Renal pelvis (tissue), 4 donors: ENCODE data around the gene BCAS3. TPM values are rescaled to one million over a fixed set of nuclear protein-coding genes. Genes with fewer than 3 reads are reported as not detected.
"Not testable (repeated sequence)": the region's sequence is repeated elsewhere in the genome, so short reads cannot be mapped to it uniquely, and the experiment has no call there.

ENCODE experiments used
- DNase-seq: peaks from one replicate; pipeline ENCODE4 v3.0.0-alpha.2; 2013
- polyA plus RNA-seq, 3 donors: library from polyadenylated mRNA; unstranded; fragments of 120-200 nt; gene quantifications; one replicate each; pipeline ENCODE4 v1.2.1, GENCODE V29; 2013; ENCODE audit not compliant: insufficient read length in 3 of 3

Gene BCAS3
- polyA plus RNA-seq, 3 donors, result 30.1 to 34.5 (median 32.6) TPM

DNA sequence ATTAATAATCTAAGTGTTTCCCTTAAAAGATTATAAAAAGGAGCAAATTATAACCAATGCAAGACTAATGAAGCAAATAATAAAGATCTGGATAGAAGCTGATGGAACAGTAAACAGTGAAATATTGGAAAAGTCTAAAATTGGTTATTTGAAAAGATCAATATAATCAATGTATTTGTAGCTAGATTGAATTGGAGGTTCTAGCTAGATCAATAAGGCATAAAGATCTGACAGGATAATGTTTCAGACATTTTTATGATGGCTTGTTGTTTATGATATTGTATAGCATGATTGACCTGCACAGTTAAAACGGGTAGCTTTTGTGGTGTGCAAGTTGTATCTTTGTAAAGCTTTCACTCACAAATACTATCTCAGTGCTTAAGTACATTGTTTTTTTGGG, 245.3 kb downstream of the BCAS3 start:
- no peak for DNase-seq

DNA sequence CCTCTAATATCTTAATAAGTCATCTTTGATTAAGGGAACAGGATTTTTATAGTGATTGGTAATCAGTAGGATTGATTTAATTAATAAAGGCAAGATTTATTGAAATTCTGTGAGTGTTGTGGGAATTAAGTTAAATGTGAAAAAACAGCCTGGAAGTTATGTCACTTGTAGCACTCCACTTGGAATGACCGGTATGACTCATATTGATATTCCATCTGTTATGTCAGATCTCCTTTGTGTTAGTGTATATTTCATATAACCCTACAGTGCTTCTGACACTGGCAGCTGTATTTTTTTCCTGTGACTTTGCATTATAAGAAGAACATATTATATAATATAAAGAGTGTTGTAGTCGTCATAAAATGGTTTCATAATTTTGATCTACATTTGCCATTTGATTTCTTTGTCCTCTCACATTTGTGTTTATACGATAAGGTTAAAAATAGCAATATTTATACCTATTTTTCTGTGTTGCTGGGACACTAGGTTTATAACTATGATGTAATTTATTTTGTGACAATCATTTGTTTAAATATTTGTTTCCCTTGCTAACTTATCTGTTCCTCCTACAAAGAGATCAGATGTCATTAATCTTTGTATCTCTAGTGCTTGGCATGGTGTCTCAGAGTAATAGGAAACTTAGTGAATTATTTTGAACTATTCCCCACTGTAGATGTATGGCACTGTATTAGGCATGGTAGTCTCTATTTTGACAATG, 249.0 kb downstream of the BCAS3 start:
- DNase-seq, result no peak

DNA sequence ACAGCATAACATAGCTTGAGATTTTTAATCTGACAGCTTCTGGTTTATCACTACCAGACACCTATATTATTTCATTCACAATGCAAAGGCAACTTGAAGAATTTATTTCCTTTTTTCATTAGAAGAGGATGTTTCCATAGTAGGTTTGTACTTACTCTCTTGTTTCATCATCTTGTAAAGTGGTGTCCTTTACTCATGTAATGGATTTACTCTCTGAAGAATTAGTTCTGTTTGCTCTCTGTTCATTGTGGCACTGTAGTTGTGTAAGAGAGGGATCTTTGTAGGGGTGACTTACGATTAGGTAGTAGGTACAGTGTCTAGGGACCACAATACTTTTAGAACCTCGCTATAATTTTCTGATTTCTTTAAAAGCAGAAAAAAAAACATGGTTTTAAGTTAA, 256.1 kb downstream of the BCAS3 start:
- no peak for DNase-seq

DNA sequence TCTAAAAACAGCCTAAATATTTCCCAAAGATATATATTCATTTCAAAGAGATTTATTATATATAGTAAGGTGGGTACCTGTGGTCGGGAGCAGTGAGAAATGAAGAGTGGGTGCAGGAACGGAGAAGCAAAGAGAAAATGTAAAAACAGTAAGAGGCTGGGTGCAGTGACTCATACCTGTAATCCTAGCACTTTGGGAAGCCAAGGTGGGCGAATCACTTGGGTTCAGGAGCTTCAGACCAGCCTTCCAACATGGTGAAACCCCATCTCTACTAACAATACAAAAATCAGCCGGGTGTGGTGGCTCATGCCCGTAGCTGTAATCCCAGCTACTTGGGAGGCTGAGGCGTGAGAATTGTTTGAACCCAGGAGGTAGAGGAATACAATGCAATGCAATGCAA, 257.1 kb downstream of the BCAS3 start:
- no peak for DNase-seq

DNA sequence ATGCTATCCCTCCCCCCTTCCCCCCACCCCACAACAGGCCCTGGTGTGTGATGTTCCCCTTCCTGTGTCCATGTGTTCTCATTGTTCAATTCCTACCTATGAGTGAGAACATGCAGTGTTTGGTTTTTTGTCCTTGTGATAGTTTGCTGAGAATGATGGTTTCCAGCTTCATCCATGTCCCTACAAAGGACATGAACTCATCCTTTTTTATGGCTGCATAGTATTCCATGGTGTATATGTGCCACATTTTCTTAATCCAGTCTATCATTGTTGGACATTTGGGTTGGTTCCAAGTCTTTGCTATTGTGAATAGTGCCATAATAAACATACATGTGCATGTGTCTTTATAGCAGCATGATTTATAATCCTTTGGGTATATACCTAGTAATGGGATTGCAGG, 258.3 kb downstream of the BCAS3 start:
- not testable (repeated sequence) for DNase-seq

DNA sequence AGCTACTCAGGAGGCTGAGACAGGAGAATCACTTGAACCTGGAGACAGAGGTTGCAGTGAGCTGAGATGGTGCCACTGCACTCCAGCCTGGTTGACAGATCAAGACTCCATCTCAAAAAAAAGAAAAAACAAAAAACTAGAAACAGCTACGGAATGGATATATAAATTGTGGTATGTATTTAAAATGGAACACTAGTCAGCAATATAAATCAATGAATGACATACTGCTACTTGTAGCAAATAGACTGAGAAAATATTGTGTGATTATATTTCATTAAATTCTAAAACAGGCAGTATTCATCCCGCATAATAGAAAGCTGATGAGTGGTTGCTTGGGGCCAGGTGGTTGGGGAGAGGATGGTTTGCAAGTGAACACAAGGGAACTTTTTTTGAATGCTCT, 261.7 kb downstream of the BCAS3 start:
- no peak for DNase-seq

GRCh38 chr17:60941028-60941427, 263.4 kb downstream of the BCAS3 start:
- peak; percentile 12 for DNase-seq

GRCh38 chr17:60941571-60941970, 263.9 kb downstream of the BCAS3 start:
- no peak for DNase-seq

GRCh38 chr17:60944751-60945150, 267.1 kb downstream of the BCAS3 start:
- no peak for DNase-seq

GRCh38 chr17:60947100-60947499, 269.4 kb downstream of the BCAS3 start:
- DNase-seq, result no peak

- no peak for DNase-seq
Measured at GRCh38 chr17:60947543-60947942, 269.9 kb downstream of the BCAS3 start.

GRCh38 chr17:60952747-60953146, 275.1 kb downstream of the BCAS3 start:
- no peak for DNase-seq

- DNase-seq, result no peak
Measured at GRCh38 chr17:60959011-60959410, 281.4 kb downstream of the BCAS3 start.

DNA sequence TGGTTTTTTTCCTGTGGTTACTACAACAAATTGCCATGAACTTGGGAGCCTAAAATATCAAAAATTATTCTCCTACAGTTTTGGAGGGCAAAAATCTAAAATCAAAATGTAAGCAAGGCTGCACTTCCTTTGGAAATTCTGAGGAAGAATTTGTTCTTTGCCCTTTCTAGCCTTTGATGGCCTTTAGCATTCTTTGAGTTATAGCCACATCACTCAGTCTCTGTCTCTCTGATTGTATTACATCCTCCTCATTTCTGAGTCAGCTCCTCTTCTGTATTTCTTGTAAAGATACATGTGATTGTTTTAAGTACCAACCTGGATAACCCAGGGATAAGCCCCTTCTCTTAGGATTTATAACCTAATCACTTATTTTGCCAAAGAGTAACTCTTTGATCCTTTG, 282.0 kb downstream of the BCAS3 start:
- DNase-seq, result no peak

- DNase-seq, result no peak
Measured at GRCh38 chr17:60960398-60961065, 282.9 kb downstream of the BCAS3 start.

- no peak for DNase-seq
Measured at GRCh38 chr17:60964160-60964559, 286.5 kb downstream of the BCAS3 start.

- no peak for DNase-seq
Measured at GRCh38 chr17:60968266-60968665, 290.6 kb downstream of the BCAS3 start.

GRCh38 chr17:60969500-60970037, 291.9 kb downstream of the BCAS3 start:
- DNase-seq, result no peak

- no peak for DNase-seq
Measured at GRCh38 chr17:60970741-60971140, 293.1 kb downstream of the BCAS3 start.

- DNase-seq, result peak; percentile 57
Measured at GRCh38 chr17:60971515-60972369, 294.1 kb downstream of the BCAS3 start.

DNA sequence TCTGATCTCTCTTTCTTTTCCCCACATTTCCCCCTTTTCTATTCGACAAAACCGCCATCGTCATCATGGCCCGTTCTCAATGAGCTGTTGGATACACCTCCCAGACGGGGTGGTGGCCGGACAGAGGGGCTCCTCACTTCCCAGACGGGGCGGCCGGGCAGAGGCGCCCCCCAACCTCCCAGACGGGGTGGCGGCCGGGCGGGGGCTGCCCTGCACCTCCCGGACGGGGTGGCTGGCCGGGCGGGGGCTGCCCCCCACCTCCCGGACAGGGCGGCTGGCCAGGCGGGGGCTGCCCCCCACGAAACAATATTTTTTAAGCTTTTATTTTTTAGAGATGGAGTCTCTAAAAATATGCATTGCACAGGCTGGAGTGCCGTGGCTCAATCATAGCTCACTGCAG, 299.2 kb downstream of the BCAS3 start:
- not testable (repeated sequence) for DNase-seq

GRCh38 chr17:60989379-60989778, 311.7 kb downstream of the BCAS3 start:
- DNase-seq, result no peak

- DNase-seq, result no peak
Measured at GRCh38 chr17:60989846-60990245, 312.2 kb downstream of the BCAS3 start.
